ENCODE results near the gene ADGRG7.
A peak's percentile ranks its signal among the peaks of the same experiment; 100 is the strongest.
"Not testable (repeated sequence)": the region's sequence is repeated elsewhere in the genome, so short reads cannot be mapped to it uniquely, and the experiment has no call there.

Gene ADGRG7, protein sequence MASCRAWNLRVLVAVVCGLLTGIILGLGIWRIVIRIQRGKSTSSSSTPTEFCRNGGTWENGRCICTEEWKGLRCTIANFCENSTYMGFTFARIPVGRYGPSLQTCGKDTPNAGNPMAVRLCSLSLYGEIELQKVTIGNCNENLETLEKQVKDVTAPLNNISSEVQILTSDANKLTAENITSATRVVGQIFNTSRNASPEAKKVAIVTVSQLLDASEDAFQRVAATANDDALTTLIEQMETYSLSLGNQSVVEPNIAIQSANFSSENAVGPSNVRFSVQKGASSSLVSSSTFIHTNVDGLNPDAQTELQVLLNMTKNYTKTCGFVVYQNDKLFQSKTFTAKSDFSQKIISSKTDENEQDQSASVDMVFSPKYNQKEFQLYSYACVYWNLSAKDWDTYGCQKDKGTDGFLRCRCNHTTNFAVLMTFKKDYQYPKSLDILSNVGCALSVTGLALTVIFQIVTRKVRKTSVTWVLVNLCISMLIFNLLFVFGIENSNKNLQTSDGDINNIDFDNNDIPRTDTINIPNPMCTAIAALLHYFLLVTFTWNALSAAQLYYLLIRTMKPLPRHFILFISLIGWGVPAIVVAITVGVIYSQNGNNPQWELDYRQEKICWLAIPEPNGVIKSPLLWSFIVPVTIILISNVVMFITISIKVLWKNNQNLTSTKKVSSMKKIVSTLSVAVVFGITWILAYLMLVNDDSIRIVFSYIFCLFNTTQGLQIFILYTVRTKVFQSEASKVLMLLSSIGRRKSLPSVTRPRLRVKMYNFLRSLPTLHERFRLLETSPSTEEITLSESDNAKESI

DNA sequence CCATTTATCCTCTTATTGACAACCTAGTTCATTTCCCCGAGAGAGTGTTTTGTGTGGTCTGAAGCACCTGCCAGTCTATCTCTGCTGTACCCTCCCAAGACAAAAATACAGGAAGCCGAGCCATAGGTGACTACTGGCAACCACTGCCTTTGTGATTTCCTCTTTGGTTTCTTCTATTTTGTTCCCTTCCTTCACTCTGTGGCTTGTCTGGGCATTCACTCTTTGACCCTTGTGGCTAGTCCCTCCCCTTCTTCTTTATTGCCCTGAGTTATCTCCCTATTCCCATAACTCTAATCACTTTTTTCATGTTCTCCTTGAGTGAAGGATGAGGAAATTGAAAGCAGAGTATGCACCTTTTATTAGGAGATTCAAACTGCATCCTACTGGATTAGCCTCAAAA is at the start of gene ADGRG7:
ADGRG7 (plus strand) TSS at position 297 of the 400 bp plus-strand sequence. CDS start 256 bp downstream, outside the sequence.
- DNase-seq (ENCODE audit: low read depth, low spot score) = no peak

DNA sequence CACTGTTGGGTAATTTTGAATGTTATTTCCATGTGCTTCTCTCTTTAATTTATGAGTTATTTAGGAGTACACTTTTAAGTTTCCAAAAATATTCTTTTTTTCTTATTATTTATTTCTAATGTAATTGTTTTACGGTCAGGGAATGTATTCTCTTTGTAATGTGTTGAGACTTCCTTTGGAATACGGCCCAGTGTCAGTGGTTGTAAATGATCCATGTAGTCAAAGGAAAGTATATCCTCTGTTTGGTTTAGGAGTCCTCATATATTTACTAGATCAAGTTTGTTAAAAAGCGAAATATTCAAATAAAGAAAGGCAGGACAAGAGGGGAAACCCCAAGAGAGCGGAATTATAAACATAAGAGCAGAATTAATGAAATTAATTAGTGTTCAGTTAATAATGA is 49.0 kb upstream of the ADGRG7 start:
- no peak for DNase-seq (ENCODE audit: low read depth, low spot score)

DNA sequence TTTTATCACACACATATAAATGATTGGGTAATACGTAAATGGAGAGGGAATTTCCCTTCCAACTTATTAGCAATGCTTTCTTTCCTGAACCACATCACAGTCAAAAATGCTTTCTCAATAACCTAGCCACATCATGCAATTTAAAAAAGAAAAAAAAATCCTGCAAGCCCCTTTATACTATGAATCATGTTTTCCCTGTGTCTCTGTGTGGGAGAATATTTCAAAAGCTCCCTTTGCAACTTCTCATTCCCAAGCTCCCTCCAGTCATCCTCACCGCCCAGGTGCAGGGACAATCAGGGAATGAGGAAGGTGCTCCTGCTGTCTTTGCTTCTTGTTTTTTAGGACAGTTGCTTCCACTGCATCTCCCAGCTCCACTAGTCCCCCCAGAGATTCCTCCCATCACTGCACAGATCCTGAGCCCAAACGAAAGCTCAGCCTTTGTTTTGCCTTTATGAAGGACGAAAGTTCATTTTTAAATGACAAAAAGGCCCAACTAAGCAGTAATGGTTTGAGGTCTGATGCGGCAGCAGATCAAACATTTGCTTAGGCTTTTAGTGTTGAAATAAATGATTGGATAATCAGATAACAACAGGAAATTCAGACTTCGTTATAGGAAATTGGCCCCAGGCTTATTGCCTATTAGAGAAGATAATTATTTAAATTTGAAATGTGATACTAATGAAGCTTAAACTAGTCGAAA is 47.8 kb upstream of the ADGRG7 start:
- no peak for DNase-seq (ENCODE audit: low read depth, low spot score)

DNA sequence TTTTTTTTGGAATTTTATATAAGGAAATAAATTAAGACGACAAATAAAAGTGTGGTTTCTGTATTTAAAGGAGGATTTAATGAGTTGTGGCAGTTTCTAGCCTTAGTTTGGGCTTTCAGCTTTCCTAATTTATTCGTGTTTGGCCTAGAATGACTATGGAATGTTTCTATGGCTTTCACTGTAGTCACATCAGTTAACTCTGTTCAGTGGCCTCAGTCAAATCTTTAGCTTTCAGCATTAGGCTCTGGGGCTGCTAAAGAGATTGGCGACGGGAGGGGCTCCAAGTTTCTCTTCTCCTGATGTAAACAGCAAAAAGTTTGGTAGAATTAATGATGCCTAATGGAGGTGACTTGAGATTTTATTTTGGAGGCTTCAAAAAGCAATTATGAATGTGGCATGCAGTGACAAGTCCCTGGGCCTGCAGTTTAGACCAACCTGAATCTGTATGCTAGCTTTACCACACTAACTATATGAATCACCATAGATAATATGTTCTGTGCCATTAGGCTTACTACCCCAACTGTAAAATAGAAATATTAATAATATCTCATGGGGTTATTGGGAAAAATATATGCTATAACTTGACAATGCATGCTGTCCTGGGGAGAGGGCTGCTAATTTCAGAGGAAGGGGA is 47.1 kb upstream of the ADGRG7 start:
- no peak for DNase-seq (ENCODE audit: low read depth, low spot score)

DNA sequence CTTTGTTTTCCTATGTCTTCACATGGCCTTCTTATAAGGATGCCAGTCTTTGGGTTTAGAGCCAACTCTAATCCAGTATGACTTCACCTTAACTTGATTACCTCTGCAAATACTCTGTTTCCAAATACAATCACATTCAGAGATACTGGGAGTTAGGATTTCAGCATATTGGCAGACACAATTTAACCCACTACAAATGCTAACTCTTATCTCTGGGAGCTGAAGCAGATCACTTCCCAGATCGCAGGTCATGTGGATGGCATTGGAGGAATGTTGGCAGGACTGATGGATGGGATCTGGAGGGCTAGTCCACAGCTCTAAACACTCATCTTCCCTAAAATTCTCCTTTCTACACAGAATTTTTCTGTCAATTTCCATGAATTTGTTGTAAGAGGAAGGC is 46.2 kb upstream of the ADGRG7 start:
- DNase-seq (ENCODE audit: low read depth, low spot score) = no peak

DNA sequence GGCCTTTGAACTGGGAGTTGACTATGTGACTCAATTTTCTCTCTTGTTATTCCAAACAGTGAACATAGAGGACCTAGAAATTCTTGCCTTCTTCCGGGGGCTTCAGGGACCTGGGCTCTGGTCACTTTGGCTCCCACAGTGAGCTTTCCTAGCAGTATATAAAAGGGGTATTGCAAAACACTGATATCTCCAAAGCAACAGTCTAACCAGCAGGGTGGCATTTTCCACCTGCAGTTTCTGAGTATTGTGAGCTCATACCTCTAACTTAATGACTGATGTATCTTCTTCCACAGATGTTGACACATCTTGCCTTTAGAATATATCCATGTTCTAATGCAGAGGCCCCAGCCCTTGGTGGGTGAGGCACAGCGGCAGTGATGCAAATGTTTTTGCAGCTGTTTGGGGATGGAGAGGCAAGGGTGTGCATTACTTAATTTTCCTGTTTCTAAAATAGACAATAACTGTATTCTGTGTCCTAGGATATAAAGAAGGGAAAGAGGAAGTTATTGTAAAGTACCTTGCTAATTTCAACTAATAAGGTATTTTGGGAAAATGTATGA is 45.7 kb upstream of the ADGRG7 start:
- DNase-seq (ENCODE audit: low read depth, low spot score) = no peak

DNA sequence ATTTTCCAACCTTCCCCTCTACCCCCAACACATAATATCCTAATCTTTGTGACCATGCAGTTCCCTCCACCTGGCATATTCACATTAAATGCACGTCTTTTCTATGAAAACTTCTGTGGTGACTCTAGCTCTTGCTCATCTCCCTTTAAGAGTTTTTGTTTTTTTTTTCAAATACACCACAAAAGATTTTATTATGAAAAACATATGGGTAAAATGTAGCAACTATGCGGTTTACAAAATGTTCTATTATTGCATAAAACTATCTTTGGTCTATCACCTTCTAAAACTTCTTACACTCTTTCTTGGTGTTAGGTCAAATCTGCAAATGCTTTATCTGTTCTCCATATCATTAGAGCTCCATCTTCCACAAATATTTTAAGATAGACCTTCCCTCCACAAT is 38.6 kb upstream of the ADGRG7 start:
- no peak for DNase-seq (ENCODE audit: low read depth, low spot score)

DNA sequence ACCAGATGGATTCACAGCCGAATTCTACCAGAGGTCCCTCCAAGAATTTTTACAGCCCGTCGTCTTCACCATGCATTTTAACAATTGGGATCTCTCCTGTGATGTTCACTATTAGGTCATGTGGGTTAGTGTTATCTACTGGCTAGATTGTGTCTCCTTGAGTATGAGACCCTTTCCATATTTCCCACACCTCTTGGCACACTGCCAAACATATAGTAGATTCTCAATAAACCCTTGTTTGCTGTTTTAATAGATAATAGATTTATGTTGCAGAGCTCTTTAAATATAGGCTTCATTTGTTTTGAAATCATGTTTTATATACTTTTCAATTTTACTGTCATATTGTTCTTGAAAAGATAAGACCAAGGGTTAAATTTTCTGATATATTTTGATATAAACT is 34.9 kb upstream of the ADGRG7 start:
- no peak for DNase-seq (ENCODE audit: low read depth, low spot score)

DNA sequence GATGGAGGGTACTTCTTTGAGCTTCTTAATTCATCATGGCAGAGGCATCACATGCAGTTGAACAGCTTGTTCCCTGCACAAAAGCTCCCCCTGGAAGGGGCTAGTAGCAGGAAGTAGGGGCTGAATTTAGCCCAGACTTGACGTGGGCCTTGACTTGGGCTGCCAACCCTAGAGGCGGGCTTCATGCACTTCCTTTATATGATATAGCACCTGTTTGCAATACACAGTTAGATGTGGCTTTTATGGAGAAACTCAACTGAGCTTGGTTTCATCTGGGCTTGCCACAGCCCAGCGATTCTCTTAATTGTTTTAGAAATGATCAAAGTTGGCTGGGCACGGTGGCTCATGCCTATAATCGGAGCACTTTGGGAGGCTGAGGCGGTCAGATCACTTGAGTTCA is 33.7 kb upstream of the ADGRG7 start:
- no peak for DNase-seq (ENCODE audit: low read depth, low spot score)

DNA sequence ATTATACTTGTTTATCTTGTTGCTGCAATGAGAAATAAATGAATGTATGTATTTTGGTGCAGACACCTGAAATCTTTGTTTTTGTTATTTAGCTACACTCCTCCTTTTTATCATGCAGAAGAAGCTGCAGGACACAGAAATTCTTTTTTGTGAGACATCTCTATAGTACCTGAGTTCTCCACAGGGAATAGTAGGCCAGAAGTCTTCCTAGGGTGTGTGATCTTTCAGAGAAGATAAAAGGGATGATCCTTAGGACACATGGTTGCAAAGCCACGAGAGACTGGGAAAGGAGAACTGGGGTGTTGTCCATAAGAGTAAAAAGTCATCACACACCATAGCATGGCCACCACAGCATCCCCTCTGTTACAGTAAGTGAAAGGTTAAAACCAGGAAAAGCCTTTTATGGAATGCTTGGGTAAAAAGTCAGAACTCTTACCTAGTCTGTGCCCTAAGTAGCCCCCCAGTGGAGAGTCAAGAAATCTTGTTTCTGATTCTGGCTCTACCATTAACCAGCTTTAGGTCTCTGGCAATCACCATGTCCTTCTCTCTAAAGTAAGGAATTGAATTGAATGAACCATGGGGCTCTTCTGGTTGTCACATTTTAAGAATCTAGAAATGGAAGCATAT is 31.9 kb upstream of the ADGRG7 start:
- no peak for DNase-seq (ENCODE audit: low read depth, low spot score)

DNA sequence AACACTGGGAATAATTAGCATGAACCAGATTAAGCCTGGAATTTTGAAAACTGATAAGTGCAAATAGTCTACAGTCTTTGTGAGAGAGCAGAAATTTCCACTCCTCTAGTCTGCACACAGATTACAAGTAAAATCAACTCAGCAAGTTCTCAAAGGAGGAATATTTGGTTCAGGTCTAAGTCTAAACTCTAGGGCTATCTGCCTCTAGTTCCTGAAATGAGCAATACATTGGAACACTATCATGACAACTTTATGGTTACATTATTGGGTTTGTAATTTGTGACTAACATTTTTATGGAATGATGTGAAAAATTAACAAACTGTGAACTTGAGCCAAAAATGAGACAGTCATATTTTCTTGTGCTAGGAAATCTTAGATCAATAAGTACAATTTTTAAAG is 30.8 kb upstream of the ADGRG7 start:
- DNase-seq (ENCODE audit: low read depth, low spot score) = no peak

DNA sequence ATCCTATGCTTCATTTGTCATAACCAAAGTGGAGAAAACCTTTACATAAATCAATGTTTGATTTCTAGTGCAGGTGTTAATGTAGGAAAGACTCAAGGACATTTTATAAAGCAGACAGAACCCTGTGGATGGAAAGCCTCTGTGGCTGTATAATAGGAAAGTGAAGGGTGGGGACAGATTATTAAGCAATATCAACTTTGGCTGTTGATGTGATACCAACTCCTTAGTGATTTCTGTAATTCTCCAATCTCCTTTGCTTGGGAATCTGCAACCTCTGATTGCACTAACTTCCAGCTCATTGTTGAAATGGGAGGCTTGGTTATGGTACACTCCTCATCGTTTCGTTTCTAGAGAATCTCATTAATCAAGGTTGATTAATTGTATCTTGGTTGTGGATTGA is 29.3 kb upstream of the ADGRG7 start:
- no peak for DNase-seq (ENCODE audit: low read depth, low spot score)

DNA sequence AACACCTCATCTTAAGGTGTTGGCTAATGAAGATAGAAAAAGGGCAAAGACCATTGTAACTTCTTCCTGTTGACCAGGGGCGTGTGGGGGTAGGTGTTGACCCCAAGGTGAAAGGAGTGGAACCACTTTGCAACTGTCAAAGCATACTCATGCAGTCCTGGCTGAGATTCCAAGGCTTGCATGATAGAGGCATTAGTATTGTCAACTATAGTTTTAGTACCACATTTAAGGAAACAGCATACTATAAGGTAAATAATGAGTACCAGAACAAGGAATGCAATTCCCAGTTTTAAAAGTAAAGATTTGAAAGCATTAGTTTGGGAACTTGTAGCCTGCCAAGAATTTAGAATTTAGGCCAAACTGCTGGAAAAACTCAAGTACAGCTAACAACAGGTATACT is 27.8 kb upstream of the ADGRG7 start:
- no peak for DNase-seq (ENCODE audit: low read depth, low spot score)

DNA sequence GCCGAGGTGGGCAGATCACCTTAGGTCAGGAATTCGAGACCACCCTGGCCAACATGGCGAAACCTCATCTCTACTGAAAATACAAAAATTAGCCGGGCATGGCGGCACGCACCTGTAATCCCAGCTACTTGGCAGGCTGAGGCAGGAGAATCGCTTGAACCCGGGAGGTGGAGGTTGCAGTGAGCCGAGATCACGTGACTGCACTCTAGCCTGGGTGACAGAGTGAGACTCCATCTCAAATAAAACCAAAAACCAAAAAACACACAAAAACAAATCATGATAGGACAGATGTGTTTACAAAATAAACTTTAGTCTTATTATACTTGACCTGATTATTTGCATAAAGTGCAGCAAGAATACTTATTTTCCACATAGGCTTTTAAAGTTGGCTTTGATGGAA is 27.2 kb upstream of the ADGRG7 start:
- not testable (repeated sequence) for DNase-seq (ENCODE audit: low read depth, low spot score)

DNA sequence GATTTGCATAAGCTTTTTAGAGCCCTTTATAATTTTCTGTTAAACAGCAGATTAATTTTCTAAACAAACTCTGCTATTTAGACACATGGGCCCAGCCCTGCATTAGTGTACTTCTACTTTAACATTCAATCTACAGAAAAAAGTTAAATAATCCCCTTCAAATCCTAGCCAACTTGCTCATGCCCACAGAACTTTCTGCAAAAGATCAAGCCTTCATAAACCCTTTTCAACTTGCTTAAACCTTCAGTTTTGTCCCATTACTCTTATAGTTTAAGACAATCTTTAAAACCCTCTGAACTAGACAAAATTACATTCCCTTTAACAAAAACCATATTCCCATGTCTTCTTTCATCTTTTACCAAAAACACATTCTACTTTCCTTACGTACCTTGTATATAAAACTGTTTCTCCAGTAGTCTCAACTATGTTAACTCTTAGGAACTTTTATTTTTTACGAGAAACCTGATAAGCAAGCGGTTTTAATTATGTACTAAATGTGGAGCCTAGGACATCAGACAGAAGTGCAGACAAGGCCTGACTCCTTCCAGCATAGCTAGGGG is 25.2 kb upstream of the ADGRG7 start:
- DNase-seq (ENCODE audit: low read depth, low spot score) = no peak

DNA sequence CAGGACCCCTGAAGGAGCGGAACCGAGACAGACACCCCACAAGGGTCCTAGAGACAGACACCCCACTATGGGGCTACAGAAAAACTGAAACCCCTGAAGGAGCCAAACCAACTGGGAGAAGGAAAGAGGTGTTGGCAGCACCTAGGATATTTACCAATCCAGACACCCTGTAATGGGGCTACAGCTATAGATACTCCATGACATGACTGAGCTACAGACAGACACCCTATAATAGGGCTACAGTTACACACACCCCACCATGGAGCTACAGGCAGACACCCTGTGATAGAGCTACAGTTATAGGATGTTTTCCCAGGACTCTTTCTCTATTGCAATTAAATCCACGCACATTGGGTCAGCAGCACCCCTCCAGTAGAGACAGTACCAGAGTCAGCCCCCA is 22.6 kb upstream of the ADGRG7 start:
- DNase-seq (ENCODE audit: low read depth, low spot score) = no peak

DNA sequence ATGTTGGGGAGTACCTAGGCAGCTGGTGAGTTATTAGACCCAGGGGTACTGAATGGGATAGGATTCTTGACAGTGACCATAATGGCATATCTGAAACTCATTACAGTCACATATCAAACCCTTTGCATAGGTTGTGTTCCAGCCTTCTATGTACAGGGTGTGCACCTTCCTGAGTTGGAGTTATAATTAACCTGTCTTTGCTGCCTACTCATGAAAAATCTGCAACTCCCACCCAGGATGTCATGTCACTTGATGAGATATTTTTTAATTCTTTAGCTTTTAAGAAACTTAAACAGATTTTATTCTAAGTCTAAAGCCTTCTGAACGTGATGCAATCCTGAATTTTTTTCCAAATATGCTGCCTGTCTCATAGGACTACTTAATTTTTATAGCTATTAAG is 21.1 kb upstream of the ADGRG7 start:
- DNase-seq (ENCODE audit: low read depth, low spot score) = no peak

DNA sequence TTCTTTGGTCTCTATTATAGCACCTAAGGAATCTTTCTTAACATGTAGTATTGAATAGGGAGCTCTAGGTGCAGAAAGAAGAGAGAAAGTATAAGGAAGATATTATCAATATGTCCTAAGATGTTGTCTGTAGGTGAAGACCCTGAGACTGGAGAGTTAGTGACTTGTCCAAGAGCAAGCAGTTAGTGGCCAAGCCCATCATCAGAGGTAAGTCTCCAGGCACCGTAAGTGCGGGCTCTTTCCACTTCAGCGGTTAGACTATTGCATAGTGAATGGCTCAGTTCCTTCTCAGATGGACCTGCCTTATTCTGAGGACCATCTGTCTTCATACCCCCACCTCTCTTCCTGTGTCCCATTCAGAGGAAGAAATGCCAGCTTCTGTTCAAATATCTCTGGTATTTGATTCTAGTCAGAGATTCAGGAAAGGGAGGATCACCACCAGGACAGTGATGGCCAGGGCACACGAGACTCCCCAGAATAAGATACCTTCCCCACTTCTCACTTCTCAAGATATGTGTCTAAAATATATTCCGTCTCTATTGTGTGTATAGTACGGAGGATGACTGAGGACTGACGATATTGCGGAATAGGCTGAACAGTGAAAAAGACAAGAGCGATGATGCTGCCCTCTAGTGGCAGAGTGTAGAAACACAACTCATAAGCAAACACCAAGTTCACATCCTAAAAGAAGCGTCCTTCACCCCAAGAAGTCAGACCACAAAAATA is 19.1 kb upstream of the ADGRG7 start:
- peak; percentile 45 for DNase-seq (ENCODE audit: low read depth, low spot score)

DNA sequence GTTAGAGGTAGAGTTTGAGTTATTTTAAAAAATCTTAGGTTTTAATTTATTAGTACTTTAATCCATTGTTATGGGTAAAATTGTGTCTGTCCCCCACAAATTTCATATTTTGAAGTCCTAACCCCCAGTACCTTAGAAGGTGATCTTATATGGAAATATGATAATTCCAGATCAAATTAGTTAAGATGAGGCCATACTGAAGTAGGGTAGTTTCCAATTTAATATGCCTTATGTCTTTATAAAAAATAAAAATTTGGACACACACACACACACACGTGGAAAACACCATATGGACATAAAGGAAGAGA is 18.6 kb upstream of the ADGRG7 start:
- no peak for DNase-seq (ENCODE audit: low read depth, low spot score)

DNA sequence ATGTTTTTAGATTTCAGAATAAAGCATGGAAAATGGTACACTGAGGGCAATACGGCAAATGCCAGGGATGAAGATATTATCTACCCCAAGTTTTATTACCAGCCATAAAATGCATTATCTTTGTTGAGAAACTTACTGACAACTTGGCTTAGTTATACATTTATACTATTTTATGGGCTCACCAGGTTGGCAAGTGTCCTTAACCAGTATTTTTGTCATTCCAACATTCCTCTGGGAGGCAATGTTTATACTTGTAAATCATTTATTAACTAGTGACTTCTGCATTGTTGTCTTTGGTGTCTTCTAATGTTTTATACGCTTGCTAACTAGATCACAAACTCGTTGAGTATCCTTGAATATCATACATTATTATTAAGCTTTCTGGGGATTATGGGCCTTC is 18.0 kb upstream of the ADGRG7 start:
- no peak for DNase-seq (ENCODE audit: low read depth, low spot score)
